Measurements from ENCODE around the gene TMEM184B.

Gene TMEM184B
- 37.2 to 39.3 (median 38.5) reads per million in 3 experiments for total RNA-seq

GRCh38 chr22:38272373-38273134, at the start of gene TMEM184B:
Gene TMEM184B (minus strand): TSS chr22:38273010. CDS start chr22:38247961, 25,049 bp downstream.
- DNase-seq, result peak; percentile 82

GRCh38 chr22:38320605-38321402, 48.0 kb upstream of the TMEM184B start:
- no peak for DNase-seq

GRCh38 chr22:38318792-38319773, 46.3 kb upstream of the TMEM184B start:
- DNase-seq, result no peak

- DNase-seq, result no peak
Observed at GRCh38 chr22:38317995-38318715, 45.3 kb upstream of the TMEM184B start.

GRCh38 chr22:38317122-38317994, 44.5 kb upstream of the TMEM184B start, which contains the start of gene CSNK1E:
Gene CSNK1E (minus strand): TSS chr22:38317433. CDS start chr22:38314157, 3,276 bp downstream.
- peak; percentile 71 for DNase-seq

GRCh38 chr22:38316364-38317121, 43.7 kb upstream of the TMEM184B start:
- peak; percentile 58 for DNase-seq

GRCh38 chr22:38315823-38316363, 43.1 kb upstream of the TMEM184B start:
- peak; percentile 17 for DNase-seq

GRCh38 chr22:38314933-38315822, 42.4 kb upstream of the TMEM184B start:
- DNase-seq, result peak; percentile 49

- DNase-seq, result no peak
Observed at GRCh38 chr22:38314051-38314932, 41.5 kb upstream of the TMEM184B start.

GRCh38 chr22:38313384-38313955, 40.7 kb upstream of the TMEM184B start:
- DNase-seq, result peak; percentile 36

- no peak for DNase-seq
Observed at GRCh38 chr22:38312261-38312800, 39.5 kb upstream of the TMEM184B start.

- no peak for DNase-seq
Observed at GRCh38 chr22:38311323-38311620, 38.5 kb upstream of the TMEM184B start.

- DNase-seq, result no peak
Observed at GRCh38 chr22:38310518-38311322, 37.9 kb upstream of the TMEM184B start.

GRCh38 chr22:38309614-38310517, 37.1 kb upstream of the TMEM184B start:
- DNase-seq, result no peak
